ENCODE data around the gene SLC44A1. TPM values are rescaled to one million over a fixed set of nuclear protein-coding genes. Genes with fewer than 3 reads are reported as not detected.

The SLC44A1 gene
- total RNA-seq, 1 donor from 2014 or later = 9.6 TPM

DNA sequence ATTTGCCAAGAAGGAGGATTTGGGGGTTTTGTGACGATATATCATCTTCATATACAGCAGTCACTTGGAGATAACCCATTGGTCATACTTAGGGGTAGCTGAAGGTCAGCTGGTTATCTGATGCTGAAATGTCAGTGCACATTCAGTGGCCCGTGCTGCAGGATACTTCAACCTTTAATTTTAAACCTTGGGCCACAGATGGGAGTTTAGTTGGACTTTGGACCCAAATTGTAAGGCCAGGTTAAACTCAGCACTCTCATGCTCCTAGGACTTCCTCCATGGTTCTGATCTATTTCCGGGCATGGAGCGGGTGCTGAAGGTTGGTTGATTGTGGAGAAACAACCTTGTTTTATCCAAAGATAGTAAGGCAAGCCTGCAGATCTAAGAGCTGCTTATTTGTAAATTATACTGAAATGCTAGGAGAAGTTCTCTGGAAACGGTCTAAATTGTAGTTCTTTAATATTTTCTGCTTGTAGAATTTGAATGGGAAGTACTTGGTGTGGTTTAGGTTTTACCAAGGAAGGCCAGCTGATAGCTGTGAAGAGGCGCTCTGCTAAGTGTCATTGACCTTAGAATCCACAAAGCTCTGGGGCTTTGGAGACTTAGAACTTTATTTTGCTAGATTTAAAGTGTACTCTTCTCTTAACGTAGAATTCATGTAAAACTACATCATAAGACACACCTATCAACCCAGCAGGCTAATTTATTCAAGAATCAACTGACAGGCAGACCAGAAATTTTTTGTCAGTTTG is 38.6 kb downstream of the SLC44A1 start:
- no peaks in the 10 kb centered on the region for H3K9me3 Mint-ChIP-seq (ENCODE audit: unreplicated experiment)
- no peak overlapping the region for H3K4me3 Mint-ChIP-seq (ENCODE audit: unreplicated experiment)
- no peaks in the 10 kb centered on the region for H3K36me3 Mint-ChIP-seq (ENCODE audit: unreplicated experiment)
- H3K4me1 Mint-ChIP-seq (ENCODE audit: low read depth, unreplicated experiment) = no peaks in the 10 kb centered on the region
- no peak for TF ChIP-seq CTCF (IDR thresholded peaks at IDR 0.05; ENCODE audit: partially characterized antibody, unreplicated experiment)
- H3K27me3 Mint-ChIP-seq (ENCODE audit: unreplicated experiment) = no peaks in the 10 kb centered on the region
- no peak for DNase-seq
- no peak overlapping the region for H3K27ac Mint-ChIP-seq (ENCODE audit: unreplicated experiment)

GRCh38 chr9:105283795-105284194 is 39.3 kb downstream of the SLC44A1 start:
- no peak for DNase-seq
- Mint-ChIP-seq H3K36me3 (ENCODE audit: unreplicated experiment) (no peaks in the 10 kb centered on the region), H3K27me3 (ENCODE audit: unreplicated experiment) (no peaks in the 10 kb centered on the region), H3K4me3 (ENCODE audit: unreplicated experiment) (no peak overlapping the region), H3K27ac (ENCODE audit: unreplicated experiment) (no peak overlapping the region), H3K4me1 (ENCODE audit: low read depth, unreplicated experiment) (no peaks in the 10 kb centered on the region), H3K9me3 (ENCODE audit: unreplicated experiment) (no peaks in the 10 kb centered on the region)
- no peak for TF ChIP-seq CTCF (IDR thresholded peaks at IDR 0.05; ENCODE audit: partially characterized antibody, unreplicated experiment)

- no peaks in the 10 kb centered on the region for H3K9me3 Mint-ChIP-seq (ENCODE audit: unreplicated experiment)
- H3K27ac Mint-ChIP-seq (ENCODE audit: unreplicated experiment) = no peak overlapping the region
- H3K4me3 Mint-ChIP-seq (ENCODE audit: unreplicated experiment) = no peak overlapping the region
- DNase-seq = no peak
- no peak for TF ChIP-seq CTCF (IDR thresholded peaks at IDR 0.05; ENCODE audit: partially characterized antibody, unreplicated experiment)
- H3K27me3 Mint-ChIP-seq (ENCODE audit: unreplicated experiment) = no peaks in the 10 kb centered on the region
- H3K36me3 Mint-ChIP-seq (ENCODE audit: unreplicated experiment) = no peaks in the 10 kb centered on the region
- H3K4me1 Mint-ChIP-seq (ENCODE audit: low read depth, unreplicated experiment) = no peaks in the 10 kb centered on the region
Observed at GRCh38 chr9:105284463-105284862, 40.0 kb downstream of the SLC44A1 start.

GRCh38 chr9:105286098-105286497 is 41.6 kb downstream of the SLC44A1 start:
- no peak for TF ChIP-seq CTCF (IDR thresholded peaks at IDR 0.05; ENCODE audit: partially characterized antibody, unreplicated experiment)
- no peak for DNase-seq
- Mint-ChIP-seq H3K27ac (ENCODE audit: unreplicated experiment) (no peak overlapping the region), H3K4me3 (ENCODE audit: unreplicated experiment) (no peak overlapping the region), H3K36me3 (ENCODE audit: unreplicated experiment) (no peaks in the 10 kb centered on the region), H3K27me3 (ENCODE audit: unreplicated experiment) (no peaks in the 10 kb centered on the region), H3K4me1 (ENCODE audit: low read depth, unreplicated experiment) (peaks cover 4% of the 10 kb centered on the region), H3K9me3 (ENCODE audit: unreplicated experiment) (no peaks in the 10 kb centered on the region)

DNA sequence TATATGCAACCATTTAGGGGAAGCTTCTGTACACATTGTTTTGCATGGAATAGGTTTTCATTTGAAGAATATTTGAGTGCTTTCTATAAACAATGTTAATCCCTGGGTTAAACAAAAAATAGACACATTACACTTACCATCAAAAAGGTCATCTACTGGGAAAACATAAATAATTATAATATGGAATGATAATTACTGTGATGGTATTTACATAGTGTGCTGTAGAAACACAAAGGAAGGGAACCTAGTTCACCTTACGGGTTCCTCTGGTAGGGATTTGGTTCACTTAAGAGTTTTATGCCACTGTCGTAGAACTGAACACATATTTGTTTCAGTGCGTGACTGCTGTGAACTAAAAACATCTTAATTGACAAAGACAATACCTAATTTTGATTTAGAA is 44.9 kb downstream of the SLC44A1 start:
- H3K9me3 Mint-ChIP-seq (ENCODE audit: unreplicated experiment) = no peaks in the 10 kb centered on the region
- TF ChIP-seq CTCF (IDR thresholded peaks at IDR 0.05; ENCODE audit: partially characterized antibody, unreplicated experiment) = no peak
- DNase-seq = no peak
- H3K4me3 Mint-ChIP-seq (ENCODE audit: unreplicated experiment) = no peak overlapping the region
- no peak overlapping the region for H3K27ac Mint-ChIP-seq (ENCODE audit: unreplicated experiment)
- peaks cover 7% of the 10 kb centered on the region for H3K4me1 Mint-ChIP-seq (ENCODE audit: low read depth, unreplicated experiment)
- H3K36me3 Mint-ChIP-seq (ENCODE audit: unreplicated experiment) = no peaks in the 10 kb centered on the region
- H3K27me3 Mint-ChIP-seq (ENCODE audit: unreplicated experiment) = no peaks in the 10 kb centered on the region

Data from glutamatergic neuron (in vitro differentiated cells).